HG03439 (cell line): Measurements from ENCODE around the gene MALT1.
A peak's percentile ranks its signal among the peaks of the same experiment; 100 is the strongest.
"Not testable (repeated sequence)": the region's sequence is repeated elsewhere in the genome, so short reads cannot be mapped to it uniquely, and the experiment has no call there.

ENCODE experiments used
- ATAC-seq: cut with Tn5 transposase; IDR thresholded peaks from one replicate; pipeline ENCODE4 v1.9.1; 2021; ENCODE audit warnings: mild to moderate bottlenecking, moderate library complexity; ENCODE audit not compliant: unreplicated experiment

MALT1 gene, protein sequence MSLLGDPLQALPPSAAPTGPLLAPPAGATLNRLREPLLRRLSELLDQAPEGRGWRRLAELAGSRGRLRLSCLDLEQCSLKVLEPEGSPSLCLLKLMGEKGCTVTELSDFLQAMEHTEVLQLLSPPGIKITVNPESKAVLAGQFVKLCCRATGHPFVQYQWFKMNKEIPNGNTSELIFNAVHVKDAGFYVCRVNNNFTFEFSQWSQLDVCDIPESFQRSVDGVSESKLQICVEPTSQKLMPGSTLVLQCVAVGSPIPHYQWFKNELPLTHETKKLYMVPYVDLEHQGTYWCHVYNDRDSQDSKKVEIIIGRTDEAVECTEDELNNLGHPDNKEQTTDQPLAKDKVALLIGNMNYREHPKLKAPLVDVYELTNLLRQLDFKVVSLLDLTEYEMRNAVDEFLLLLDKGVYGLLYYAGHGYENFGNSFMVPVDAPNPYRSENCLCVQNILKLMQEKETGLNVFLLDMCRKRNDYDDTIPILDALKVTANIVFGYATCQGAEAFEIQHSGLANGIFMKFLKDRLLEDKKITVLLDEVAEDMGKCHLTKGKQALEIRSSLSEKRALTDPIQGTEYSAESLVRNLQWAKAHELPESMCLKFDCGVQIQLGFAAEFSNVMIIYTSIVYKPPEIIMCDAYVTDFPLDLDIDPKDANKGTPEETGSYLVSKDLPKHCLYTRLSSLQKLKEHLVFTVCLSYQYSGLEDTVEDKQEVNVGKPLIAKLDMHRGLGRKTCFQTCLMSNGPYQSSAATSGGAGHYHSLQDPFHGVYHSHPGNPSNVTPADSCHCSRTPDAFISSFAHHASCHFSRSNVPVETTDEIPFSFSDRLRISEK

DNA sequence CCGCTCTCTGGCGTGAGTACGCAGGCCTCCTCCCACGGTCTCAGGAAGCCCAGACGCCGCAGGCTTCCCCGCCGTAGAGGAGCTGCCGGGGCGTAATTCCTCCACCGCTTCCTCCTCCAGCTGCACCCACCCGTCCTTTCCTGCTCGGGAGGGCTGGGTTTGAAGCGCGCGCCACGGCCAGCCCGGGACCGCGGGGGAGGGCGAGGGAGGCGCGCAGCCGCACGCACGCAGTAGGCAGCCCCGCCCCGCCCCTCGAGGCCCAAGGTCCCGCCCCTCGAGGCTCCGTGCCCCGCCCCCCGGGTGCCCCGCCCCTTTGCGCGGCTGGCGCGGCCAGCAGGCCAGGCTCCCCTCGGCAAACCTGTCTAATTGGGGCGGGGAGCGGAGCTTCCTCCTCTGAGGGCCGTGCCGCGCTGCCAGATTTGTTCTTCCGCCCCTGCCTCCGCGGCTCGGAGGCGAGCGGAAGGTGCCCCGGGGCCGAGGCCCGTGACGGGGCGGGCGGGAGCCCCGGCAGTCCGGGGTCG lies at the start of gene MALT1:
Gene MALT1 (plus strand): TSS at position 355 of the 521 bp plus-strand sequence. CDS start 179 bp downstream, outside the sequence.
- peak; percentile 75 for ATAC-seq

DNA sequence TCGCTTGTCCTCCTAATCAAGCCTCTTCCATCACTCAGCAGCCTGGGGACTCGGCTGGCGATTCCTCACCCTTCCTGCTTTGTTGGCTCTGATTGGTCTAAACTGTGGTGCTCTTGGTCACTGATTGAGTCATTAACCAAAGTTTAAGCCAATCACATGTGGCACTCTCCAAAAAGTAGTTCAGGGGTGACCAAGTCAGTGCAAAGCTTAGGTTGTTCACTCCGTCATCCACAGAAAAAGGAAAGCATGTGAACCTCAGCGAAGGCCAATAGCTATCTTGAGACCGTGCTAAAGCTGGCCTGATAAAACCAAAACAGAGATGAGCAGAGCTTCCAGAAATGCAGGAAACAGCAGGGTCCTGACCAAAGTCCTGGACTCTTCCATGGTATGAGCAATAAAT lies 47.3 kb upstream of the MALT1 start:
- ATAC-seq = no peak

DNA sequence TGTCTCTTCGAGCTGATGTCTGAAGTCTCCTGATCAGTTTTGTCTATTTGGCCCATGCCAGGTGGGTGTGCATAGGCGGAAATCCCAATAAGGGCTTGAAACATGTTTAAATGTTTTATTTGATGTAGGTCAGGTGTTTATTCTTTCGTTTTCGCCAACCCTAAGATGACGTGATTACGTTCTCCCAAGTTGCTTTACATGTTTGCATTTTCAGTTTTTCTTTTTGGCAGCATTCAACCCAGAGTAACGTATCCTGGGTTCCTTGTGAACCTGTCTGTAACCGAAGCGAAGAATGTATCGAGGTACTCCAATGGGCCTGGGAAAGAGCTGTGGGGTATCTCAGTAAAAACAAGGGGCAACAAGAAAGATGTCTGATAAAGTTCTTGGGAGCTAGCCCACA lies 45.4 kb upstream of the MALT1 start:
- no peak for ATAC-seq

DNA sequence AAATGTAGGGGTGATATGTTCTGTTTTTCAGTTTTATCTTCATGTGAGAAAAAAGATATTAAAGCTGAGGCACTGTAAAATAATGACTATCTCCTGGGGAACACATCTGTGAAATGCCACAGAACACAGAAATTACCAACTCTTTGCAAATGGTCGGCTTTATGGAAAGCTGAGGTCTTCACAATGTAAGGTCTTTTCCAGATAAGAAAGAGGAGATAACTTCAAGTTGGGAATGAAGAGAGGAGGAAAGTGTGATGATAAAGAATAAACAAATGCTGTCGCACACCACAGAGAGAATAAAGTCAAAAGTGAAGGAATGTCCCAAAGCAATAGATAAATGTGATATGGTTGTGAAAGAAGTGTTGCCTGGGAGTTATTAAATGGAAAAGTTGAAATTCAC lies 41.2 kb upstream of the MALT1 start:
- no peak for ATAC-seq

DNA sequence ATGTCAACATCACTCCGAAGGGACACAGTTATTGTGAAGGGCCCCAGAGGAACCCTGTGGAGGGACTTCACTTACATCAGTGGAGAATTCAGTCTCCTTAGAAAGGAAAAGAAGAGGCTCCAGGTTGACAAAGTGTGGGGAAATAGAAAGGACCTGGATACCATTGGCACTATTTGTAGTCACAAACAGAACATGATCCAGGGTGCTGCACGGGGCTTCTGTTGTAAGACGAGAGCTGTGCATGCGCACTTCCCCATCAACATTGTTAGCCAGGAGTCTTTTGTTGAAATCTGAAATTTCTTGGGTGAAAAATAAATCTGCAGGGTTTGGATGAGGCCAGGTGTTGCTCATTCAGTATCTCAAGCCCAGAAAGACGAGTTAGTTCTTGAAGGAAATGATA lies 40.0 kb upstream of the MALT1 start:
- no peak for ATAC-seq

DNA sequence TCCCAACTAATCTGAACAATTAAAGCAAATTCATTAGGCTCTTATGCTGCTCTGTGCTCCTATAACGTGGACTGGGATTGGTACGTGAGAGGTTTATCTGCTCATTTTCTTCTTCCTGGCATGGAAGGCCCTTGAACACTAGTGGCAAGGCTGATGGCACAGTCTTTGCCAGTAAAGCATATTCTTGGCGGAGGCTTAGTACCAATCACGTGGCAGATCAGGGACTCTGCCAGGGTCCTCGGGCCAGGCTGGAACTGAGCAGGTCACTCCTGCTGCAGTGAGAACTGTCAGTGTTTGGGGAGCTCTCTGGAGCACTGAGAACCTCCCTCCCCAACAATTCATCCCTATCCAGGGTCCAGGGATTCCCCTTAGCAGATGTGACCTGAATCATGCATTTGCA lies 38.7 kb upstream of the MALT1 start:
- no peak for ATAC-seq

DNA sequence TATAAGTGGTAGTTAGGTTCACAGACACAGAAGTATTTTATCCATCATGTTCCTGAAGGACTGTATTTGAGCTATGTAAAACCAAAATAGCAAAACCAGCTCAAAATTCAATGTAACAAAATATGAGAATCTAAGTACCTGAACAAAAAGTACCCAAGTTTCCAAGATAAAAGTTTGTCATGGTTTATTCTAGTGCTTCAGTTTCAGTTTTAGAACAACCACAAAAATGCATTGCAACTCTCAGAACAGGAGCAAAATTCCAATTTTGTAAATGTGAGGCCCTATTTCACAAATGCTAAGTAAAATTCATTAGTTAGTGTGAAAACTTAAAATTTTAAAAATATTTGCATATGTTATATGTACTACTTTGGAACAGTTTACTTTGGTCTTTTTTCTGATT lies 37.4 kb upstream of the MALT1 start:
- ATAC-seq = no peak

DNA sequence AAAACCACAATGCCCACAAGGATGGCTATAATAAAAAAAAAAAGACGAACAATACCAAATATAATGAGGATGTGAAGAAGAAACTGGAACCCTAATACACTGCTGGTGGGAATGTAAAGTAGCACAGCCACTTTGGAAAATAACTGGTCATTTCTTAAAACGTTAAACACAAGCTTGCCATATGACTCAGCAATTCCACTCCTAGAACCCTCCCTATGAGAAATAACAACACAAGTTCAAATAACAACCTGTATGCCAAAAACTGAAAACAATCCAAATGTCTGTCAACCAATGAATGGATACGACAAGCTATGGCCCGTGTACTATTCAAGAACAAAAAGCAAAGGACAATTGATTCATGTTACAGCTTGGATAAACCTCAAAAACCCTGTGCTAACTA lies 35.4 kb upstream of the MALT1 start:
- no peak for ATAC-seq

DNA sequence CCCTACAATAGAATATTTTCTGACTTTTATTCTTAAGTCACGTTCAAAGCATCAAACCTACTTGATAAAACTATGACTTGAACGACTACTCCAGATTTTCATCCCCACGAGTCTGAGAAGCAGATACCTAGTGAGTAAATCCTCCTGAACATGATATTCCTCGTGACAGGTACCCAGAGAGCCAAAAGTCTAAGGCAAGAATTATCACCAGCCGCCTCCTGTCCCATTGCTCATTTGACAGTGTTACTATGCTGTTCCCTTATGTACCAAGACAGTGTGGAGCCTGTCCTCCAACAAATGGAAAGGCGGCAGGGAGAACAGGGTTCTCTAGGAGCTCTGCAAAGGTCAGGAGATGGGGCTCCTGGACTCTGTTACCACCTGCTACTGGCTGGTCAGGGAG lies 34.1 kb upstream of the MALT1 start:
- ATAC-seq = no peak

DNA sequence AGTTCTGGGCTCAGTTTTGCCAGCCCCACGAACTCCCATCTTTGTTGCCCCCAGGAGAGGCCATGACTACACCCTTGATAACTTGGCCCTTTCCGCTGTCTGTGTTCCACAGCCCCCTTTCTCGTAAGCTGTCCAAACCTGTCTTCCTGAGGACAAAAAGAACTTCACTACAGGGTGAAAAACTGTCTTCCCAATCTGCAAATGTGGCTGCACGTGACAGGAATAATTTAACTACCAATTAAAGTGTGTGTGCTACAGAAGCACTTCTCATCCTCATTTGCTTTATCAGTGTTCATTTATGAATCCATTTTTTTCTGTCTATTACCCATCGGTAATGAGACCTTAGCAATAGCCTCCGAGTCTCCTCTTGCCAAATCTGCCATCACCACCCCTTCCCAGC lies 33.3 kb upstream of the MALT1 start:
- ATAC-seq = no peak

DNA sequence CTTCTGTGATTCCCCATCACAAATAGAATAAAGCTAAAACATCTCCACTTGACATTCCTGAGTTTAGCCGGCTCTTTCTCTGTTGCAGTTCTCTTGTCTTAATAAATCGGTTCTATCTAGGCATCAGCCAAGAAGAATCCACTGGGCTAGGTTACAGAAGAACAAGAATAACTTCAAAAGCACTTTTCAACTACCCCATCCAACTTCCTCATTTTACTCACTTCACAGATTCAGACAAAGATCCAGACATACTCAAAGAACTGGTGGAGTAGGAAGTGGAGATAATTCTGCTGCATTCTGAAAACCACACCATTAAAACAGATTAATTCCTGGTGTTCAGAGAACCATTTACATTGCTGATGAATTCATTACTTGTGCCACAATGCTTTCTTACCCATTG lies 32.8 kb upstream of the MALT1 start:
- no peak for ATAC-seq

DNA sequence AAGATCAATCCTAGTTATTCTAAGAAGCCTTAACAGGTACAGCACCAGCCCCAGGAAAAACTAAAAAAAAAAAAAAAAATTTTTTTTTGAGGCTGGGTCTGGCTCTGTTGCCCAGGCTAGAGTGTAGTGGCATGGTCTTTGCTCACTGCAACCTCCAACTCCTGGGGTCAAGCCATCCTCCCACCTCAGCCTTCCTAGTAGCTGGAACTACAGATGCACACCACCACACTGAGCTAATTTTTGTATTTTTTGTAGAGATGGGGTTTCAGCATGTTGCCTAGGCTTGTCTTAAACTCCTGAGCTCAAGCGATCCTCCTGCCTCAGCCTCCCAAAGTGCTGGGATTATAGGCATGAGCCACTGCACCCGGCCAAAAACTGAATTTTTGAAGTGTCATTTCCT lies 32.0 kb upstream of the MALT1 start:
- ATAC-seq = no peak

DNA sequence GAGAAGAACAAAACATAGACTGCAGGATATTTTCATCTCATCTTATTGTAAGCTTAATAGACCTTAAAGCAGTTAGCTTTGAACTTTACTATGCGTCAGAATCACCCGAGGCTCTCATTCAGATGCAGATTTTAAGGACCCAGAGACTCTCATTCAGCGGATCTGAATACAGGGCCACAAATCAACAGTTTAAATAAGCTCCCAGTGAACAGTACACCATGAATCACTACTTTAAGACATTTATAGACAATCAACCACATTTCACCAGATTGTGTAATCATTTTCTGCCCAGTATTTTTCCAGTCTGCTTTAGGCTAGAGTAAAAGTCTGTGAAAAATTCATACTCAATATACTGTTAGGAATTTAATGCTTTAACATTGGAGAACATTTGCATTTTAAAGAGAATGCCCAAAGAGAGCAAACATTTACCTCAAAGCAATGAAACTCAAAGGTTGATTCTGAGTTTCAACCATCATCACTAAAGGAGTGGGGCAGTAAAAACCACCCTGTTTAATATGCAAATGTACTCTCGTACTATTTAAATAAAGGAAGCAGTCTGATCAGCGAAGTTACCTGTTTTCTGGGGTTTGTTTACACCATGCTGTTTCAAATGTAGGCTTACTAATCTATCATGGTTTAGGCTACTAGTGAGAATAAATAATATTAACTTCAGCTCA lies 31.4 kb upstream of the MALT1 start:
- ATAC-seq = peak; percentile 58

DNA sequence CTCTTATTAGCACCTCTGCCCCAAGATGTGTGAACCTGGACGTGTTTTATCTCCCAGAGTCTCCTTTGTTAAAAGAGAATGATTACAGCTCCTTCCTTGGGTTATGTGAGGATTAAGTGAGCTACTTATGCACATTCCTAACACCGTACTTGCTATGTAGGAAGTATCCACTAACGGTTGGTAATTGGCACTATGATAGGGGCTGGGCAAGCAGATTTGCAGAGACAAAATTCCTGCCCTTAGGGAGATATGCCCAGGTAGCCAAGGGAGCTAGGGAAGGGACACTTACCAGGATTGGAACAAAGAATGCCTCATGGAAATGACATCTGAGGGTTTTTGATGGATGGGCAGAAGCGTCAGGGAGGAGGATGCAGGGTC lies 30.8 kb upstream of the MALT1 start:
- ATAC-seq = no peak

DNA sequence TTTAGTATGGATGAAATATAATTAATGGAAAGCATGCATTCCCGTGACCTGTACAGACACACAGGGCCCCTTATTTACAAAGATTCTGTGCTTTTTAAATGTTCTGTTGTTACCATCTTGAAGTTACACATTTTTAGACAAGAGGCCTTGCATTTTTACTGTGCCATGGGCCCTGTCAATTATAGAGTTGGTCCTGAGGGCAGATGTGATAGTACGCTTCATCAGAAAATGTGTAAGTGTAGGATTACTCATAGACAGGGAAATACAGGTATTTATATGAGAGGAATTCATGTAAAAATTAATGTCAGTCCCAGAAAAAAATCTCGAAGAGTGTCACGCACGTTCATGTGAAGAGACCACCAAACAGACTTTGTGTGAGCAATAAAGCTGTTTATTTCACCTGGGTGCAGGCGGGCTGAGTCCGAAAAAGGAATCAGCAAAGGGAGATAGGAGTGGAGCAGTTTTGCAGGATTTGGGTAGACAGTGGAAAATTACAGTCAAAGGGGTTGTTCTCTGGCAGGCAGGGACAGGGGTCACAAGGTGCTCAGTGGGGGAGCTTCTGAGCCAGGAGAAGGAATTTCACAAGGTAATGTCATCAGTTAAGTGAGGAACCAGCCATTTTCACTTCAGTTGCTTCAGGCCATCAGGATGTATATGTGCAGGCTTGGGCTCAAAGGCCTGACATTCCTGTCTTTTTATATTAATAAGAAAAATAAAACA lies 30.2 kb upstream of the MALT1 start:
- no peak for ATAC-seq

DNA sequence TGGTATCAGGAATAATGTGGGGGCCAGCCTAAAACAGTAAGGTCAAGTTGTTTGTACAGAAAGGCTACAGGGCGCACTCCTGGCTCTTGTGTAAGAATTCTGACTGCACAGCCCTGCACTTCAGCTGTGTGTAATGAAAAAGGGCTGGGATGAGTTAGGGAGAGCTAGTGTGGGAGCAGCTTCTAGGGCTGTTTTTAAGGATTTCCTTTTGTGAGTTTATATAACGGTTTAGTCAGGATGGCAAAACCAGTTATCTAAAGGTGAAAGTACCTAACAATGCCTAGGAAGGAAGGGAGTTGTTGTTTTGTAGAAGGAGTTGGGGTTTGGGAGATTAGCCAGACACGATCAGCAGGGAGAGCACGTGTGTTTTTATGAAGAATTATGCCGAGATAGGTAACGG lies 27.7 kb upstream of the MALT1 start:
- not testable (repeated sequence) for ATAC-seq

DNA sequence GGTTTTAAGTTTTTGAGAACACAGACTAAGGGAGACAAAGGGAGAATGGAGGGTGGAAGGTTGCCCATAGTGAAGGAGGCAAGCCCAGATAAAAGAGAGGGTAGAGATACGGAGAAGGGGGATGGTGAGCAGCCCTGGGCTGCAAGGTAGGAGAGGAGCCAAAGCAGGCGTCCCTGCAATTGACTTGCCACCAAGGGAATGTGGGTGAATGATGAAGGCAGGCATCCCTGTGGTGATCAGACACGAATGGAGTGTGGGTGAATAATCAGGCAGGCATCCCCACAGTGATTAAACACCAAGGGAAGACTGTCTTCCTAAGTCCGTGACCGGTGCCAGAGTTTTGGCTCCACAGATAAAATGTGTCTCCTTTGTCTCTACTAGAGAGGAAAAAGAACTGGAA lies 25.9 kb upstream of the MALT1 start:
- ATAC-seq = no peak

DNA sequence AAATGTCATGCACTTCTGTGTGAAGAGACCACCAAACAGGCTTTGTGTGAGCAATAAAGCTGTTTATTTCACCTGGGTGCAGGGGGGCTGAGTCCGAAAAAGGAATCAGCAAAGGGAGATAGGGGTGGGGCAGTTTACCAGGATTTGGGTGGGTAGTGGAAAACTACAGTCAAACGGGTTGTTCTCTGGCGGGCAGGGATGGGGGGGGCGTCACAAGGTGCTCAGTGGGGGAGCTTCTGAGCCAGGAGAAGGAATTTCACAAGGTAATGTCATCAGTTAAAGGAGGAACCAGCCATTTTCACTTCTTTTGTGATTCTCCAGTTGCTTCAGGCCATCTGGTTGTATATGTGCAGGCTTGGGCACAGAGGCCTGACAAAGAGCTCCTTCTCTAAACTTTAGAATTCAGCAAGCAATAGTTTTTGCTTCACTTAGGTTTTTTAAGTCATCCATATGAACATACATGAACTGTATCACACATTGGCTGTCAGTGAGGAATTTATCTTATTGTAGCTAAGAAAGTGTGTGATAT lies 24.9 kb upstream of the MALT1 start:
- no peak for ATAC-seq

DNA sequence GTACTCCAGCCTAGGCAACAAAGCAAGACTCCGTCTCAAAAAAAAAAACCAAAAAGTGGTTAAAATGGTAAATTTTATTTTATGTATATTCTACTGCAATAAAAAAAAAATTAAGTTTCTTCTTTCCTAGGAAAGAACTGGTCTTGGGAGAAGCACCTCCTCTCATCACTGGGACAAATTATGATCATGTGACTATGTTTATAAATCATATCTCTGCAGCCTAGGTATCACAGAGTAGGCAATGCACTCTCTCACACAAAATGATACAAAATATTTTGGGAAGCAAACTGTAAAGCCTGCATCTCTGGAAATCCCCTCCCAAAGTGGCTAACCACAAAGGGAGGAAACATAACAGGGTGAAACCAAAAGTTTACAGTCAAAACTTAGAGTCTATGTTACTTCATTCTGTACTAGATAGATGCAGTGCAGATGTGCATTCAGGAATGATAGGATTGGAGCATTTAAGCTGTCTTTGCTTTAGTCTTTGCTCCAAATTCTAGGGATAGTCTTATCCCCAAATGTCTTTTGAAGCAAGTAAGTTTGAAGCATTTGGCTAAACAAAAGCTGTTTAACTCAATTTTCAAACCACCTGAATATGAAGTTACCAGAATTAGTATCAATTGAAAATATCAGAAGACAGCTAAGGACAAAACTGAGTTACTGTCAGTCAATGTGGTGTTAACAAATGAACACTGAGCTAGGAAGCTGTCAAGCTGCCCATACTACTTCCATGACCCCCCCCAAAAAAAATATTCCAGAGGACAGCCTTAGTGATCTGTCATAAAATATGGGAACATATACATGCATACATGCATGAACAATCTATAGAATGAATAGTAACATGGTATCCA lies 21.1 kb upstream of the MALT1 start:
- peak; percentile 71 for ATAC-seq

DNA sequence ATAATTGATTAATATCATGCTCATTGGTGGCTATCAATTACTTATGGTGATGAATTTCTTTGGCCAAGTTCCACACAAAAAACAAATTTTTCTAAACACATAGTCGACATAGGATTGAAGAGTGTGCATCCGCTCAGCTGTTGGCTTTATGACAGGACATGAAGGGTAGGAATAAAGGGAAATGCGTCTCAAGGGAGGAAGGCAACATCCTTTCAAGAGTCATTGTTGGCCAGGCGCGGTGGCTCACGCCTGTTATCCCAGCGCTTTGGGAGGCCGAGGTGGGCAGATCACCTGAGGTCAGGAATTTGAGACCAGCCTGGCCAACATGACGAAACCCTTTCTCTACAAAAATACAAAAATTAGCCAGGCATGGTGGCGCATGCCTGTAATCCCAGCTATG lies 20.4 kb upstream of the MALT1 start:
- not testable (repeated sequence) for ATAC-seq
